Inflammatory macrophage treated with lipopolysaccharide for 1 hour (primary cell): ENCODE measurements around the gene PCP4L1.
A peak's percentile ranks its signal among the peaks of the same experiment; 100 is the strongest.
"Not testable (repeated sequence)": the region's sequence is repeated elsewhere in the genome, so short reads cannot be mapped to it uniquely, and the experiment has no call there.

Source experiments
- DNase-seq, 2 donors: peaks; one replicate each; pipeline ENCODE4 v3.0.0-alpha.2; 2020 to 2022

Gene PCP4L1

DNA sequence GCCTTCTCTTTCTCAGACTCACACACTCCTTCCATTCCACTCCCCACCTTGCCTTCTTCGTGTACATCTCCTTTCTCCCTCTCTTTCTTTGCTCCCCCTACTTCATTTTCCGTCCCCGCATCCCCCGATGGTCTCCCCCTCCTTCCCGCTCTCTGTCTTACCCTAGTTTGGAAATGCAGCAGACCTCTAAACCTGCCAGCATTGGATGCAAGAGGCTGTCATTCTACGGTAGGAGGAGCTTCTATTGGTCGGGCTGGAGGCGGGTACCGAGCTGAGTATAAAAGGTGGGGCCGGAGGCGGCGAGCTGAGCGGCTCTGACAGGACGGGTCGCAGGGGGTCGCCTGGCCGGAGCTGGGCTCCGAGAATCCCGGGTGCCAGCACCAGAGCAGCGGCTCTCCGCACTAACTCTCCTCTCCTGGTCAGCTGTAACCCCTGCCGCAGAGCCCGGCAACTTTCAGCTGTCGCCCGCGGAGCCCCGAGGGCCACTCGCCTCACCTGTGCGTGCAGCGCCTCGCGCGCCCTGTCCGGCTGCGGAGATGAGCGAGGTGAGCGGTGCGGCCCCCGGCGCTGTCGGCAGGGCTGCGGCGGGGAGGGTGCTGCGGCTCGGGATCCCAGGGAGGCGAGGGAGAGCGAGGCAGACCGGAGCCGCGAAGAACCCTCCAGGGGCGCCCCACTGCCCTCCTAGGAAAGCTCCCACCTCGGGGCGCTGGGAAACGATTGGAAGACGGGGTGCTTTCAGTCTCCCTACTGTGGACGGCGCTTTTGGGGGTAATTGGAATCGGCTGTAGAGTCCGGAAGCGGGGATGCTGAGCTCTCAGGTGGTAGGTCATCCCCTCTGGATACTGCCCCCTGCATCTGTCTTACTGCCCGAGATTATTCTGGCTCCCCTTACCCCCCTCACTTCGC is at the start of gene PCP4L1:
PCP4L1 (plus strand) TSS at position 307 of the 906 bp plus-strand sequence; CDS start at position 537, 230 bp downstream.
- DNase-seq = peak in 1 of 2 donors; percentile 39

DNA sequence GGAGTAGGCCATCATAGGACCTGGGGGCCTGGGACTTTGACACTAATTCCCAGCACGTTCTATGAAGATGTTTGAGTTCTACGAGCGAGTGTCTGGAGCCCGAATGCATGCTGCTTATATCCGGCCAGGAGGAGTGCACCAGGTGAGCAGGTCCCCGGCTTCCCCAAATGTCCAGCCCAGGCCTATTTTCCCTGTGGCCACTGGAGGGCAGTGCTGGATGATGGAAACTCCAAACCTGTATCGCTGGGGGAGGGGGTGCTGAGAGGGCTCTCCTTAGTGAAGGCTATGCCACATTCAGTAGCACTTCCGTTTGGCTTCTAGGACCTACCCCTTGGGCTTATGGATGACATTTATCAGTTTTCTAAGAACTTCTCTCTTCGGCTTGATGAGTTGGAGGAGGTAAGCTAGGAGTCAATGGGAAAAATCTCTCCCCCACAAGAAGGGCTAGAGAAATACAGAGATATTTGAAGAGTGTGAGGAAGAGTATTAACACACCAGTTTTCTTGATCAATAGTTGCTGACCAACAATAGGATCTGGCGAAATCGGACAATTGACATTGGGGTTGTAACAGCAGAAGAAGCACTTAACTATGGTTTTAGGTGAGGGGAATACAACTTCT is 48.6 kb upstream of the PCP4L1 start:
- peak; percentile 56 to 90 for DNase-seq

DNA sequence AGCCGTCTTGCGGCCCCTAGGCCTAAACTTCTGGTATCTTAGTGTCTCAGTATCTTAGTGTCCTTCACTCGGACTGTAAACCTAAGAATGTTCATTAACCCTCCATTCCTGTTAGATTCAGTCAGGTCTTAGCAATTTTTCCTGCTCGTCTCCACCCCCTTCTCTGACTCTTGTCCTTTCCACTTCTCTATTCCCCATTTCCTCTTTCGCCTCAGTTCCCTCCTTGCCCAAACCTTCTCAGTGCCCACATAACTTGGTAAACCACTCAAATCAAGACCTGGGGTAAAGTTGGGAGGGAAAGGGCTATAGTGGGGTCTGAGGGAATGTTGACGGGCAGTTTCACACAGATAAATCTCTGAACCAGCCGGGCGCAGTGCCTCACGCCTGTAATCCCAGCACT is 44.2 kb upstream of the PCP4L1 start:
- peak; percentile 68 to 73 for DNase-seq

DNA sequence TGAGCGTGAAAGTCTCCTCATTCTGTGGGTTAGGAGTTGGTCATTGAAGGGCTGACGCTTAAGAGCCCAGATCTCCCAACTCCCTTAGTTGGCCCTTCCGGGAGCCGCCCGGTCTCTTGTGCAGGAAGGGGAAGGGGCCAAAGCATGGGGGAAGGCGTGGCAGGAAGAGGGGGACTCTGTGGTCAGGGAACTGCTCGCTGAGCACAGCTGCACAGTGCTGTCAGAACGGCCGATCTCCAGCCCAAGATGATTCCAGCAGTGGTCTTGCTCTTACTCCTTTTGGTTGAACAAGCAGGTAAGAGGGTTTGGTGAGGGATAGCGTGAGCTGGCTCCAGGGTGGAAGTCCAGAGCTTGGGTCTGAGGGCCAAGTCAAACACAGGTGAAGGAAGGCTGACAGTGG is 43.5 kb upstream of the PCP4L1 start, which contains the start of gene FCER1G:
FCER1G (plus strand) TSS at position 220 of the 400 bp plus-strand sequence; CDS start at position 247, 27 bp downstream.
- peak; percentile 80 to 84 for DNase-seq

DNA sequence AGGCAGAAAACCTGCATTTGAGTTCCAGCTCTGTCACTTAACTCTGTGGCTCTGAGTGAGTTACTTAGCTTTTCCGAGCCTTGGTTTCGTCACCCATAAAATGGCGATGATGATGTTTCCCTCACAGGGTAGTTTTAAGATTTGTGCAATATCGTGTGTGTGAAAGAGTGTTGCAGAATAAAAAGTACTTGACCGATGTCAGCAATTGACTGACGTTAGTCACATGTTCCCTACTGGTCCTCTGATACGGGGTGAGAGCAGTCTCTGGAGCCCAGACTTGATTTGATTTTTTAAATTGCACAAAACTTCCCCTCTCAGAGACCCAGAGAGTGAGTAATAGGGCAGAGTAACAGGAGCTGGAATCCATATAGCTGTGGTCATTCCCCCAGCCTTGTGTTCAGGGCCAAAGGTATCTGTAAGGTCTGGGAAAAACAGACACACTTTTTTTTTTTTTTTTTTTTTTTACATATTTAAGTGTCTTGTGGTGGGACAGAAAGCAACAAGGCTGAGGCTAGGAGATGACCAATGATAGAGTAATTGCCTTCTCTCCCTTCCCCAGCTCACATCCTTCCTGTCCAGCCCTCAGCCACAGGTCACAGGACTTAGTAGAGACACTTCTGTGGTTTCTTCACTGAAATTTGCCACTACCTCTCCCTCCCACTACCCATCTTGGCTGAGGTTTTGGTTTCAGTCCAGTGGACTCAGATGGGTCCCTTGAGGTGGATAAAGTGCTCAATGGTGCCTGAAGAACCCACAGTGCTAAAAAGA is 41.4 kb upstream of the PCP4L1 start:
- peak; percentile 97 to 99 for DNase-seq

DNA sequence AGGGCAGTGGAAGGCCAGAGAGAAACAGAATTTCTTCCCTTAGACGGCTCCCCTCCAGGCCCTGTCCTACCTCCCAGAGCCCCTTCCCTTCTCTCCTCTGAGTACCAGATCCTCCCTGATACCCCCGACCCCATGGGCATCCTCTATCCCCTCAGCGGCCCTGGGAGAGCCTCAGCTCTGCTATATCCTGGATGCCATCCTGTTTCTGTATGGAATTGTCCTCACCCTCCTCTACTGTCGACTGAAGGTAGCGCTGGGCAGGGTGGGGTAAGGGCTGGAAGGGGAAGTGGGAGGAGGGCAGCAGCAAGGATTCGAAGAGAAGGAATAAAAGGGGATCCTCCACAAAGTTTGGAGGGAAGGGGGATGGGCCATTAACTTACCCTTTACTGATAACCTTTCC is 40.7 kb upstream of the PCP4L1 start:
- DNase-seq = no peak

DNA sequence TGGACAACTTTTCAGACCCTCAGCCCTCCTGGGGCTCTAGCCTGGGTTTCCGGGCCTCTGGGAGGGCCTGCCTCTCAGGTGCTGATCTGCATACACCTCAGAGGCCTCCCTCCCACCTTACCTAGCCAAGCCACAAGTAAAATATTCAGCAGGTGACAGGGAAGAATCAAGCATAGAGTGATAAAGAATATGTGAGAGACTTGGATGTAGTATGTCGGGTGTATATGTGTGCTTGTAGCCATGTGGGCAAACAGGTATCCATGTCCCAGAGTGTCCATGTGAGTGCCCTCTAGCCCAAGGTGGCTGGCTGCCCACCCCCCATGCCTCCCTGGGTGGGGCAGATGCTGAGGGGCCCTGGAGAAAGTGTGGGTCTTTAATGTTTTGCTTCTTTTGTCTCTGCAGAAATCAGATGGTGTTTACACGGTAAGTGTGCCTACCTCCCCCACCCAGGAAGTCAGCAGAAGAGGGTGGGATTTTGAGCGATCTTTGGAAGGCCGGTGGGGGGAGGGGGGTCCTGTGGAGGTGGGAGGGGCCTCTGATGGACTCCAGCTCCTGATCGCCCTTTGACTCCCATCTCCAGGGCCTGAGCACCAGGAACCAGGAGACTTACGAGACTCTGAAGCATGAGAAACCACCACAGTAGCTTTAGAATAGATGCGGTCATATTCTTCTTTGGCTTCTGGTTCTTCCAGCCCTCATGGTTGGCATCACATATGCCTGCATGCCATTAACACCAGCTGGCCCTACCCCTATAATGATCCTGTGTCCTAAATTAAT is 40.1 kb upstream of the PCP4L1 start:
- DNase-seq = no peak

DNA sequence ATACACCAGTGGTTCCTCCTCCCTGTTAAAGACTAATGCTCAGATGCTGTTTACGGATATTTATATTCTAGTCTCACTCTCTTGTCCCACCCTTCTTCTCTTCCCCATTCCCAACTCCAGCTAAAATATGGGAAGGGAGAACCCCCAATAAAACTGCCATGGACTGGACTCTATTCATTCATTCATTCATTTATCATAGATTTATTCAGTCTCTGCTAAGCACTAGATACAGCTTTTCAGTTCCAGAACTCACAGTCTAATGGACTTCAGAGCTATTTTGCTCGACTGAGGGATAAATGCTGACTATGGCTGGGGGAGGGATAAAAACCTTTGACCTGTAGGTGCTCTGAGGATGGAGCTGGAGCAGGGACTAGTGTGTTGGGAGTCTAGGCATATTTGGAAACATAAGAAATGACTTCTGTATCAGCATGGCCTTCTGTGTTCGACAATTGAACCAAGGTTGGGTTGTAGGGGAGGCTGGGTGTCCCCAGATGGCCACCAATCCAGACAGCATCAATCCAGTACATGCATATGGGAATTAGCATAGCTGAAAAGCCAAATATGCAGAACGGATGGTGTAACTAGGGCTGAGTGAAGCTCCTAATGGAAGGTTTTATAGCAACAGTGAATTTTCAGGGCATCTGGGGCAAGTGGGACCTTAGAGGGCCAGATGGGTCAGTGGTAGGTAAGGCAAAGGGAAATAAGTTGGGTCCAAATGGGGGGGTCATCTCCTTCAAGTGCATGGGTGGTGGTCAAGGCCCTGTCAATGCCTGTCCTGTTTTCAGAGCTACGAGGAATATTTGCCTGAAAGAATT is 39.3 kb upstream of the PCP4L1 start:
- no peak for DNase-seq

DNA sequence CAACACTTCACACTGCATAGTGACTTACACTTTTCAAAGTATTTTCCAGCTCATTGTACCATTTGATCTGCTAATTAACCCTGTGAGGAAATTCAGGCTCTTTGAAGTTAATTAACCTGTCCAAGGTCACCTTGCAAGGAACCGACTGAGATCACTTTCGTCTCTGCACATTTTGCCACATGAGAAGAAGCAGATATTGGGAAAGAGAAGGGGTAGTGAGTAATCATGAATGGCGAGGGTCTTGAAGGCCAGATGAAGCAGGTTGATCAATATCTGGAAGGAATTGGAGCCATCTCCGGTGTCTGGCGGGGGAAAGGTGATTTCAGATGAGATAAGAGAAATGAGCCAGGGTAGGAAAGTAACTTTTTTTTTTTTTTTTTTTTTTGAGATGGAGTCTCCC is 38.5 kb upstream of the PCP4L1 start:
- DNase-seq = no peak

DNA sequence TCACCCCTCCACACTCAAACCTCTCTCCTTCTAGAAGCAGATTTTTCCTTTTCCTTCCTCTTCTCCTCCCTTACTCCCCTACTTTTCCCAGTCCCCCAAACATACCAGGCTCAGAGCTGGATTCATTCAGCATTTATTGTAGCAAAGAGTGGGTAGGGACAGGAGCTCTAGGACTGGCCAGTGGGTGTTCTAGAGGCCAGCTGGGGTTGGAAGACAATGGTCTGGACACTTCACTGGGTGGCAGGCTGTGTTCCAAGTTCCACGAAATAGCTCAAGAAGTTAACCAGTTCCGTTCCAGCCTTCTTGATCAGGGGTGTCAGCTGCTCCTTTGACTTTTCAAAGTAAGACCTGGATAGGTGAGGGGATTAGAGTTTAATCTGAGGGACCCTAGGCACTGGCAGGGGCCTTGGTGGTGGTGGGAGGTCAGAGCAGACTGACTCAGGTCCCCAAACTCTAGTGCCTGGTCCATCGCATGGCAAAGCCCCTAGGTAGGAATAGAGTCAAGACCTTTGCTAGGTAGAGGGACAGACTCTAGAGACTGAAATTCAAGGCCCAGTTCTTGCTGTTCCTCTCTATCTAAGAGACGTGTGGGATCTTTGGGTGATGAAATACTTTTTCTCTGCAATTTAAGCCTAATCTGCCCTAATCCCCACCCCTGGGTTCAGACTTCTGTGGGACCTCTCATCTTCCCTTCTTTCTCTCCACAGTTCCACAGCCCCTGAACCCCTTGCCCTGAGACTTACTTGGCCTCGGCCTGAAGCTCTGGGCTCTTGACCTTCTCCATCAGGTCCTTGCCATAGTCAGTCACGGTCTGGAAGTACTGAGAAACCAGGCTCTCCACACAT is 36.1 kb upstream of the PCP4L1 start:
- no peak for DNase-seq

DNA sequence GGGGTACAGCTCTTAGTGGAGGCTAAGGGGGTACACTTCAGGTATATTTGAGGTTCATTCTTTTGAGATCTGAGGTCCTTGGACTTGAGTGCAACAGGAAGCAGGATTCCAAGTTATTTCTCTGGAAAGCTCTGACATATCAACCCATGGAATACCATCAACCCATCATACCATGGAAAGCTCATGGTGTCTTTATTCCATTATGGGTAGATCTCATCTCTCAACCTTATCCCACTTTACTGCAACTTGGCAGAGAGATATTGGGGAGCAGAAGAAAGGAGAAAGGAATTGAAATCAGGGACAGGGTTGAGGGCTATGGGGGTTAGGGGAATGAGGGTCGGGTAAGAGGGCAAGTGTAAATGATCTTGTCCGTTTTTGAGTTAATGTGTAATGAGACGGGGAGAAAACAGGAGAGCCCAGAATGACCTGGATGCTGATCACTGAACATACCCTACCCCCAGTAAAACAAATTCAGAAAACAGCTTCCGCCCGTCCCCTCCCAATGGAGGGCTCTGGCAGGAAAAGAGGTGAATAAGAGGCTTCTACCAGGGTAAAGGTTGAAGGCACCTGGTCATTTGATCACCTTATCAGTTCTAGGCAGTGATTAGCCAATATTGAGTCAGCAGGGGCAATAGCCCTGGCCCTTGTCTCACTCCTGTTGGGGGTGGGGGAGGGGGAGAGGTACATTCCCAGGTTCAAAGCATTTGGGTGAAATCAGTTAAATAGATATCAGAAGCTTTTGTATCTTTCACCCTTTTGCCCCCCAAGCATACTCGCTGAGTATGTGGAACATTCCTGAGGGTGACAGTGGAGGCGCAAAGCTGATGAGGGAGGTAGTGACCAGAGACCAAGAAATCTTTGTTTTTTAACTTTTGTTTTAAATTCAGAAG is 34.5 kb upstream of the PCP4L1 start:
- no peak for DNase-seq

DNA sequence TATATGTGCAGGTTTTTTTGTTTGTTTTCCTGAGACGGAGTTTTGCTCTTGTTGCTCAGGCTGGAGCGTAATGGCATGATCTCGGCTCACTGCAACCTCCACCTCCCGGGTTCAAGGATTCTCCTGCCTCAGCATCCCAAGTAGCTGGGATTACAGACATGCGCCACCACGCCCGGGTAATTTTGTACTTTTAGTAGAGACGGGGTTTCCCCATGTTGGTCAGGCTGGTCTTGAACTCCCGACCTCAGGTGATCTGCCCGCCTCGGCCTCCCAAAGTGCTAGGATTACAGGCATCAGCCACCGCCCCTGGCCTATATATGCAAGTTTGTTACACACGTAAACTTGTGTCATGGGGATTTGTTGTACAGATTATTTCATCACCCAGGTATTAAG is 33.9 kb upstream of the PCP4L1 start:
- DNase-seq = not testable (repeated sequence)

DNA sequence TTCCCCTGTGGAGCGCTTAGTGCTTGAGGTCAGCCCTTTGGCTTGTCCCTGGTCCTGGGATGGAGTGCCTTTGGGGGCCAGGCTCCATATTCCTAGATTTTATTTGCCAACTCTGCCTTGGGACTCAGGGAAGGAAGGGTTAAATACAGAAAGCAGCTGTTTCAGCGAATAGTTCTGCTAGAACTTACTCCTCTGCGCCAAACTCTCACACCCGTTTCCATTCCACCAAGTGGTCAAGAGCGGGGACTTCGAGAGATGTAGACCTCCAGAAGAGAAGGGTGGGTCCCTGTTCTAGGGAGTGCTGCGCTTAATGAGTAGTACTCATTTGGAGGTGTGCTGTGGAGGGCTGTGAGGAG is 33.4 kb upstream of the PCP4L1 start:
- no peak for DNase-seq

DNA sequence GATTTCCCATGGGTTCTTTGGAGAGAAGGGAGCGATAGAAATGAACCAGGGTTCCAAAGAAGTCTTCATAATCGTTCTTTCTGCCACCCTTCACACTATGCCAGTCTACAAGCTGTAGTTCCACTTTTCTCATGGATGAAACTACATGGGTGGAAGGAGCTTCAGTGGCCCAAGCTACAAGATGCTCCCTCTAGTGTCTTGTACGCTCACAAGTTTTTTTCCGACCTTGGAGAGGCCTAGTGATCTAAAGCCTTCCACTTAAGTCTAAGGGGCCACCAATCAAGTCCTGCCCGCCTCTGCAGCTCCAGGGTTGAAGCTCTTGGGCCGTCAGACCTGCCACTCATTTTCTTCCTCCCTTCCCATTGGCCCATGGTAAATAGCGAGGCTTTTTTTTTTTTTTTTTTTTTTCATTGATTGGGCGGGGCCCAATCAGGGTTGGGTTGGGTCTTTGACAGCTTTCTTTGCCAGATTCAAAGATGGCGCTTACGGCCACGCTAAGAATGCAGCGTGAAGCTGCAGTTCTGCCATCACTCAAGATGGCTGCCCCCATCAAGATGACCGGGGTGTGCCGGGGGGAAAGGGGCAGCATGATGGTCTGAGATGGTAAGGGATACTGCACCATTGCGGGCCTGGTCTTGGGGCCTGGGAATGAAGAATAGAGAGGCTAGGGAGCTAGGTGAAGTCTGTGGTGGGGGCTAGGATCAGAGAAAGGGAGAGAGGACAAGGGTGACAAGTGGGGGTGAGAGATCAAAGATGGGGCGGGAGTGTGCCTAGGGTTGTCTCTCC is 32.8 kb upstream of the PCP4L1 start, which contains the start of gene TOMM40L:
TOMM40L (plus strand) TSS at position 527 of the 786 bp plus-strand sequence. CDS start 430 bp downstream, outside the sequence.
- DNase-seq = peak; percentile 99 to 100

DNA sequence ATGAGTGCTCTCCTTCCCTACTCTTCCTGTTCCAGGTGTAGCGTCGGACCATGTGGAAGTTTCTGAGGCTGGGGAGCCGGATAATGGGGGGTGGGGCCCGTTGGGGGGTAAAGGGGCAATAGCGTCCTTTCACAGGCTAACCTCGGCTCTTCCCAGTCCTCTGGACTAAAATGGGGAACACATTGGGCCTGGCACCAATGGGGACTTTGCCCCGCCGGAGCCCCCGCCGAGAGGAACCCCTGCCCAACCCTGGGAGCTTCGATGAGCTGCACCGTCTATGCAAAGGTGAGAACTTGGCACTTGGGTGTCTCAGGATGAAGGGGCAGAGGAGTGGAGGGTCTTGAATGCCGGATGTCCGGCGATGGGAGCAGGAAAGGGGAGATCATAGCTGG is 32.2 kb upstream of the PCP4L1 start:
- no peak for DNase-seq

DNA sequence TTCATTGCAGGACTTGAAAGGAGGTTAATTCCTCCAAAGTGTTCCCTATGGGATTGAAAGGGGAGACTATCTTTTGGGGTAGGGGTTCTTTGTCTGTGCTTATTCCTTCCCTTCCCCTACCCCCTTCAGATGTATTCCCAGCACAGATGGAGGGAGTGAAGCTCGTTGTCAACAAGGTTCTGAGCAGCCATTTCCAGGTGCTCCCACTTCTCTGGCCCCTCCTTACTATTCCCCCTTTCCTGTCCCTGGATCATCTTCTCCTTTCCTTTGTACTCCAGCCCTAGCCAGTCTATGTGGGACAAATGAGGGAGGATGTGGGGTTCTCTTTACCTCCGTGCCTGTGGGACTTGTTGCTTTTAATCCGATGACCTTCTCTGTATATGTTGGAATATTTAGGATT is 31.8 kb upstream of the PCP4L1 start:
- DNase-seq = no peak

DNA sequence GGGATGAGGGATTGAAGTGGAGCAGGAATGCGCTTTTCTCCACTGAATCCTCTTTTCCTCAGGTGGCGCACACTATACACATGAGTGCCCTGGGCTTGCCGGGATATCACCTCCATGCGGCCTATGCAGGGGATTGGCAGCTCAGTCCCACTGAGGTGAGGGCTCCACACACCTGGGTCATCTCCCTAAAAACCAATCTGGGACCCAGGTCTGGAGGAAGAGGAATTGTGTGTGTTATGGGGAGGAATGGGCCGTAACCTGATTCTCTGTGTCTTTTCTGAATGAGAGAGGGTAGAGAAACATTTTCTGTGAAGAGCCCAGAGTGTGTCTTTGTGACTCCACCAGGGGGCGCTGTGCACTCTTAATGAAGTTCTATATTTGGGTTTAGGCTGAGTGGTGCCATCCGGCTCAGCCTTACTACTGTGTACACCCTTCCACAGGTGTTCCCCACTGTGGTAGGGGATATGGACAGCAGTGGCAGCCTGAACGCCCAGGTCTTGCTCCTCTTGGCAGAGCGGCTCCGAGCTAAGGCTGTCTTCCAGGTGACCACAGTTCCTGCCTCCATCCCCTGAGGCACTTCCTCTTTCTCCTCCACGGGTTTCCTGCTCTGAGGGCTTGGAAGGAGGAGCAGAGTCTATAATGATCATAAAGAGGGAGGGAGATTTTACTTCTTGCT is 31.2 kb upstream of the PCP4L1 start:
- DNase-seq = peak; percentile 64 to 90

DNA sequence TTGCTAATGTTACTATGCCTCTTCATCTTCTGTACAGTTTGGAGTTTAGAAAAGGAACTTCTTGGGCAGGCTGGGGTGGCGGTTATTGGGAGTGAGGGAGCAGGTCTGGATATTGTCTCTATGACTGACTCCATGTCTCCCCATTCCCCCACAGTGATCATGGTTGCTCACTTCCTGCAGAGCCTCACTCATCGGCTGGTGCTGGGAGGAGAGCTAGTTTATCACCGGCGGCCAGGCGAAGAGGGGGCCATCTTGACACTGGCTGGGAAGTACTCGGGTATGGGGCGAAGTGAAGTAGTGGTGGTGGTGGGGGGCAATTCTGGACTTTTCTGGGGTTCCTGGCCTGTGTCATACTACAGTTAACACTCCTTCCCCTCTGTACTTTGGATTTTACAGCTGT is 30.5 kb upstream of the PCP4L1 start:
- DNase-seq = no peak
